ENCODE data around the gene GABRP. TPM values are rescaled to one million over a fixed set of nuclear protein-coding genes. Genes with fewer than 3 reads are reported as not detected.

GABRP gene
- total RNA-seq = under 1 TPM in 1 of 2 donors, not detected in 1; 0.33 TPM

GRCh38 chr5:170783498-170784247 is at the start of gene GABRP:
Gene GABRP, plus strand, starts transcription at chr5:170783725. Its CDS starts 4,891 bp downstream, at chr5:170788616.

GRCh38 chr5:170861917-170862766 is 78.6 kb downstream of the GABRP start, which contains the start of gene RANBP17:
Gene RANBP17, plus strand, starts transcription at chr5:170862018.

Other genes with a start within 250 kb of the GABRP start
- gene RANBP17, start 78.3 kb downstream of the GABRP start, total RNA-seq = 10 to 100 TPM; 15.5 to 16.3 TPM

Data from melanocyte of skin (primary cell).